DND-41 (cell line): ENCODE results near the gene SLC30A5.

Experiments used
- ATAC-seq: fragments of 200-7000 bp; cut with Tn5 transposase; 3 replicates; pipeline ENCODE4 v1.9.1; 2021; ENCODE audit warnings: low read depth; ENCODE audit not compliant: insufficient read depth
- DNase-seq: peaks from one replicate; pipeline ENCODE4 v3.0.0-alpha.2; 2020
- H2AFZ ChIP-seq: 2 replicates; pipeline ENCODE4 v1.6.0; 2012; ENCODE audit warnings: low read depth, low read length
- H3K27ac ChIP-seq: 2 replicates; pipeline ENCODE4 v1.5.1; 2012; ENCODE audit warnings: low read length, inconsistent platforms
- H3K27me3 ChIP-seq: fragments of 200-600 bp; sonication (generic); 2 replicates; pipeline ENCODE4 v1.6.0; 2012; ENCODE audit warnings: low read length, mild to moderate bottlenecking, inconsistent platforms; ENCODE audit not compliant: insufficient read depth, poor library complexity
- H3K36me3 ChIP-seq: 2 replicates; pipeline ENCODE4 v1.5.1; 2012; ENCODE audit warnings: low read length, inconsistent platforms; ENCODE audit not compliant: insufficient read depth
- H3K4me1 ChIP-seq: 2 replicates; pipeline ENCODE4 v1.5.1; 2012; ENCODE audit warnings: mild to moderate bottlenecking, low read length; ENCODE audit not compliant: insufficient read depth
- H3K4me2 ChIP-seq: 2 replicates; pipeline ENCODE4 v1.6.0; 2012; ENCODE audit warnings: mild to moderate bottlenecking, moderate library complexity, low read length, inconsistent platforms; ENCODE audit not compliant: insufficient read depth
- H3K4me3 ChIP-seq, 2 experiments: fragments of 200-600 bp in 1 of 2; shearing (Covaris generic) in 1 of 2; 2 replicates each; pipeline ENCODE4 v1.5.1; 2012 to 2016; ENCODE audit warnings: inconsistent platforms in 2 of 2, low read length in 2 of 2, mild to moderate bottlenecking in 2 of 2, low read depth in 1 of 2, moderate library complexity in 1 of 2
- H3K79me2 ChIP-seq: 2 replicates; pipeline ENCODE4 v1.6.0; 2012; ENCODE audit warnings: low read length, inconsistent platforms; ENCODE audit not compliant: insufficient read depth
- H3K9ac ChIP-seq: 2 replicates; pipeline ENCODE4 v1.6.0; 2012; ENCODE audit warnings: low read depth, mild to moderate bottlenecking, inconsistent platforms, low read length, moderate library complexity
- H3K9me3 ChIP-seq: 2 replicates; pipeline ENCODE4 v1.5.1; 2012; ENCODE audit warnings: low read length, moderate library complexity, mild to moderate bottlenecking, inconsistent platforms; ENCODE audit not compliant: insufficient read depth, severe bottlenecking
- H4K20me1 ChIP-seq: 2 replicates; pipeline ENCODE4 v1.6.0; 2012; ENCODE audit warnings: low read length; ENCODE audit not compliant: insufficient read depth
- CTCF ChIP-seq: IDR thresholded peaks from 2 replicates; pipeline ENCODE4 v1.5.1; 2012; ENCODE audit warnings: borderline replicate concordance, low read length, moderate library complexity, mild to moderate bottlenecking; ENCODE audit not compliant: poor library complexity, severe bottlenecking; ENCODE audit errors: extremely low read depth
- EZH2 ChIP-seq: IDR thresholded peaks from 3 replicates; pipeline ENCODE4 v1.6.1; 2012; ENCODE audit warnings: borderline replicate concordance, low read depth, mild to moderate bottlenecking, moderate library complexity, low read length, inconsistent platforms; ENCODE audit not compliant: severe bottlenecking

The SLC30A5 gene

GRCh38 chr5:69049151-69049550, 44.7 kb upstream of the SLC30A5 start:
- Histone ChIP-seq H3K36me3 (no peaks in the 10 kb centered on the region), H3K4me1 (peaks cover 4% of the 10 kb centered on the region; the same call in 1 of the 2 replicates), H3K27ac (no peak overlapping the region), H2AFZ (no peak overlapping the region), H3K79me2 (no peaks in the 10 kb centered on the region), H3K27me3 (no peaks in the 10 kb centered on the region), H3K9me3 (no peaks in the 10 kb centered on the region), H3K9ac (no peak overlapping the region), H3K4me2 (no peak overlapping the region), H4K20me1 (no peaks in the 10 kb centered on the region), H3K4me3 (no peak overlapping the region)
- ATAC-seq (no peak), DNase-seq (no peak)
- no peak for TF ChIP-seq CTCF
- TF ChIP-seq EZH2: no peak

- no peak overlapping the region for H3K4me2 ChIP-seq
- no peak overlapping the region for H2AFZ ChIP-seq
Observed at GRCh38 chr5:69049796-69050195, 44.0 kb upstream of the SLC30A5 start.

DNA sequence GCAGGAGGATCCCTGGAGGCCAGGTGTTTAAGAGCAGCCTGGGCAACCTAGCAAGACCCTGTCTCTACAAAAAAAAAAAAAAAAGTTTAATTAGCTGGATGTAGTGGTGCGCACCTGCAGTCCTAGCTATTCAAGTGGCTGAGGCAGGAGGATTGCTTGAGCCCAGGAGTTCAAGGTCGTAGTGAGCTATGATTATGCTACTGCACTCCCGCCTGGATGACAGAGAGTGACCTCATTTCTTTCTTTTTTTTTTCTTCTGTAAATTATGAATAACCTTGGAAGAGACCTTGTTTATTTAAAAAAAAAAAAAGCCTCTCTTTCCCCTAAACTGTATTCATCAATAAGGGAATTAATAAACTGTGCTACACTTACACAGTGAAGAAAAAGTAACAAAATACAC, 43.6 kb upstream of the SLC30A5 start:
- ATAC-seq (no peak), DNase-seq (no peak)
- Histone ChIP-seq H4K20me1 (no peaks in the 10 kb centered on the region), H3K36me3 (no peaks in the 10 kb centered on the region), H3K9me3 (no peaks in the 10 kb centered on the region), H3K4me2 (no peak overlapping the region), H3K4me1 (peaks cover 4% of the 10 kb centered on the region; the same call in 1 of the 2 replicates), H3K27me3 (no peaks in the 10 kb centered on the region), H2AFZ (no peak overlapping the region), H3K27ac (no peak overlapping the region), H3K79me2 (no peaks in the 10 kb centered on the region), H3K9ac (no peak overlapping the region), H3K4me3 (no peak overlapping the region)
- no peak for TF ChIP-seq CTCF
- TF ChIP-seq EZH2: no peak

More at GRCh38 chr5:69049796-69050195, 44.0 kb upstream of the SLC30A5 start:
- Histone ChIP-seq H3K27ac (no peak overlapping the region), H3K79me2 (no peaks in the 10 kb centered on the region), H3K4me1 (peaks cover 4% of the 10 kb centered on the region; the same call in 1 of the 2 replicates), H4K20me1 (no peaks in the 10 kb centered on the region), H3K9ac (no peak overlapping the region), H3K27me3 (no peaks in the 10 kb centered on the region), H3K4me3 (no peak overlapping the region), H3K36me3 (no peaks in the 10 kb centered on the region), H3K9me3 (no peaks in the 10 kb centered on the region)
- TF ChIP-seq EZH2 (no peak), CTCF (no peak)
- ATAC-seq: no peak
- DNase-seq: no peak

GRCh38 chr5:69052181-69052580, 41.6 kb upstream of the SLC30A5 start:
- Histone ChIP-seq H3K9ac (no peak overlapping the region), H3K4me1 (no peaks in the 10 kb centered on the region), H3K4me2 (no peak overlapping the region), H4K20me1 (no peaks in the 10 kb centered on the region), H3K4me3 (no peak overlapping the region), H3K27me3 (no peaks in the 10 kb centered on the region), H3K79me2 (no peaks in the 10 kb centered on the region), H3K36me3 (no peaks in the 10 kb centered on the region), H3K9me3 (no peaks in the 10 kb centered on the region), H3K27ac (no peak overlapping the region), H2AFZ (no peak overlapping the region)
- no peak for TF ChIP-seq CTCF
- TF ChIP-seq EZH2: no peak
- DNase-seq (no peak), ATAC-seq (no peak)
